HepG2 (cell line): Measurements from ENCODE around the gene S100P. TPM values are rescaled to one million over a fixed set of nuclear protein-coding genes. Genes with fewer than 3 reads are reported as not detected.
A peak's percentile ranks its signal among the peaks of the same experiment; 100 is the strongest.

ENCODE experiments used
- ARNT2 ChIP-seq: sonication (generic); formaldehyde crosslinking; IDR thresholded peaks from 2 replicates; pipeline ENCODE4 v1.8.0; 2022; ENCODE audit warnings: mild to moderate bottlenecking, low read depth, missing genetic modification reagents, moderate library complexity
- NFE2 ChIP-seq: sonication (generic); formaldehyde crosslinking; IDR thresholded peaks from 2 replicates; pipeline ENCODE4 v1.4.0; 2020; ENCODE audit warnings: missing genetic modification reagents
- NFE2L1 ChIP-seq: sonication (generic); formaldehyde crosslinking; IDR thresholded peaks from 2 replicates; pipeline ENCODE4 v1.4.0; 2020; ENCODE audit warnings: missing genetic modification reagents, mild to moderate bottlenecking, borderline replicate concordance
- PTBP1 ChIP-seq: fragments of 200-400 bp; formaldehyde crosslinking; IDR thresholded peaks from 2 replicates; pipeline ENCODE4 v1.6.1; 2018; ENCODE audit warnings: low read length, low read depth; ENCODE audit not compliant: poor library complexity, severe bottlenecking
- RAD51 ChIP-seq: fragments of 450-650 bp; IDR thresholded peaks from 2 replicates; pipeline ENCODE4 v1.6.1; 2016; ENCODE audit warnings: borderline replicate concordance
- THAP11 ChIP-seq: IDR thresholded peaks from 2 replicates; pipeline ENCODE4 v1.6.1; 2016; ENCODE audit warnings: missing biosample characterization, missing genetic modification reagents
- ZBTB7B ChIP-seq: sonication (generic); formaldehyde crosslinking; IDR thresholded peaks from 2 replicates; pipeline ENCODE4 v1.4.0; 2020; ENCODE audit warnings: missing genetic modification reagents
- ZNF12 ChIP-seq: sonication (generic); formaldehyde crosslinking; IDR thresholded peaks from 2 replicates; pipeline ENCODE4 v1.5.0; 2020; ENCODE audit warnings: missing genetic modification reagents
- ZNF441 ChIP-seq: sonication (generic); formaldehyde crosslinking; IDR thresholded peaks from 2 replicates; pipeline ENCODE4 v1.7.0; 2021; ENCODE audit warnings: missing genetic modification reagents, borderline replicate concordance
- ZNF451 ChIP-seq: sonication (generic); formaldehyde crosslinking; IDR thresholded peaks from 2 replicates; pipeline ENCODE4 v1.5.0; 2020; ENCODE audit warnings: mild to moderate bottlenecking, missing genetic modification reagents
- ZNF501 ChIP-seq: sonication (generic); formaldehyde crosslinking; IDR thresholded peaks from 2 replicates; pipeline ENCODE4 v1.5.1; 2020; ENCODE audit warnings: mild to moderate bottlenecking, moderate library complexity, missing genetic modification reagents
- ZNF569 ChIP-seq: sonication (generic); formaldehyde crosslinking; IDR thresholded peaks from 2 replicates; pipeline ENCODE4 v1.5.0; 2020; ENCODE audit warnings: mild to moderate bottlenecking, missing genetic modification reagents, moderate library complexity, borderline replicate concordance
- ZNF589 ChIP-seq: sonication (generic); formaldehyde crosslinking; conservative IDR thresholded peaks from 2 replicates; pipeline ENCODE4 v1.8.0; 2022; ENCODE audit warnings: mild to moderate bottlenecking, moderate library complexity, missing genetic modification reagents
- ZNF672 ChIP-seq: sonication (generic); formaldehyde crosslinking; IDR thresholded peaks from 2 replicates; pipeline ENCODE4 v1.8.1; 2022; ENCODE audit warnings: missing genetic modification reagents
- polyA plus RNA-seq, 8 experiments: library from polyadenylated mRNA; depleted of rRNA in 3 of 8; stranded (reverse) in 7 of 8; unstranded in 1 of 8; fragments of >200 nt; fragmentation: Illumina TruSeq in 4 of 8; extraction: Trizol in 4 of 8; gene quantifications; 2 replicates each; pipeline versions ENCODE4 v1.2.1 to v1.2.3, GENCODE V29; 2011 to 2016; ENCODE audit warnings: low read depth in 4 of 8, missing spikeins in 1 of 8, mixed read lengths in 1 of 8; ENCODE audit not compliant: insufficient read depth in 1 of 8
- total RNA-seq, 5 experiments: library from RNA; depleted of rRNA; stranded (reverse); fragments of >200 nt; fragmentation: Illumina TruSeq; extraction: Trizol; gene quantifications; 2 replicates each; pipeline ENCODE4 v1.2.3, GENCODE V29; 2016; ENCODE audit warnings: low read depth in 1 of 5
- TF ChIP-seq, protein P1 (sequence below): sonication (generic); formaldehyde crosslinking; IDR thresholded peaks from 2 replicates; pipeline ENCODE4 v1.8.0; 2023; ENCODE audit warnings: mild to moderate bottlenecking, missing genetic modification reagents
- TF ChIP-seq, protein P2 (sequence below): sonication (generic); formaldehyde crosslinking; IDR thresholded peaks from 2 replicates; pipeline ENCODE4 v1.8.1; 2023; ENCODE audit warnings: missing genetic modification reagents, mild to moderate bottlenecking, borderline replicate concordance
- TF ChIP-seq, protein P3 (sequence below): sonication (generic); formaldehyde crosslinking; IDR thresholded peaks from 2 replicates; pipeline ENCODE4 v1.4.0; 2020; ENCODE audit warnings: missing genetic modification reagents
- TF ChIP-seq, protein P4 (sequence below): sonication (generic); formaldehyde crosslinking; IDR thresholded peaks from 2 replicates; pipeline ENCODE4 v1.9.0; 2021; ENCODE audit warnings: mild to moderate bottlenecking, missing genetic modification reagents

The S100P gene
- total and polyA plus RNA-seq, 2 of the 13 experiments (the other 11 are each of a cell fraction or from before 2014, with no cell fraction given) = 278 to 1,649 TPM

DNA sequence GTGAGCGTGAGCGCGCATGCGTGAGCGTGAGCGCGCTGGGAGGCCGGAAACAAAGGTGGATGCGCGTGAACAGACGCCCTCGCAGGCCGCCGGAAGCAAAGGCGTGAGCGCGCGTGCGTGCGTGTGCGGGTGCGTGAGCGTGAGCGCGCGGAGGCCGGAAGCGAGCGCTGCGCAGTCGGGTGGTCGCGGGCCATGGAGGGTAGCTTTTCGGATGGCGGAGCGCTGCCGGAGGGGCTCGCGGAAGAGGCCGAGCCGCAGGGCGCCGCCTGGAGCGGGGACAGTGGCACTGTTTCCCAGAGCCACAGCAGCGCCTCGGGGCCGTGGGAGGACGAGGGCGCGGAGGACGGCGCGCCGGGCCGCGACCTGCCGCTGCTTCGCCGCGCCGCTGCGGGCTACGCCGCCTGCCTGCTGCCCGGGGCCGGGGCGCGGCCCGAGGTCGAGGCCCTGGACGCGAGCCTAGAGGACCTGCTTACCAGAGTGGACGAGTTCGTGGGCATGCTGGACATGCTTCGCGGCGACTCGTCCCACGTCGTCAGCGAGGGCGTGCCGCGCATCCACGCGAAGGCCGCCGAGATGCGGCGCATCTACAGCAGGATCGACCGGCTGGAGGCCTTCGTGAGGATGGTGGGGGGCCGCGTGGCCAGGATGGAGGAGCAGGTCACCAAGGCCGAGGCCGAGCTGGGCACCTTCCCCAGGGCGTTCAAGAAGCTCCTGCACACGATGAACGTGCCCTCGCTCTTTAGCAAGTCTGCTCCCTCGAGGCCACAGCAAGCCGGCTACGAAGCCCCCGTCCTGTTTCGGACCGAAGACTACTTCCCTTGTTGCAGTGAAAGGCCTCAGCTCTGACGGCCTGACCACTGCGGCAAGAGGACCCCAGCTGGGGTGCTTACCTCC, 22.6 kb downstream of the S100P start, which contains the start of gene BLOC1S4 (continued):
- TF ChIP-seq, protein P1, sequence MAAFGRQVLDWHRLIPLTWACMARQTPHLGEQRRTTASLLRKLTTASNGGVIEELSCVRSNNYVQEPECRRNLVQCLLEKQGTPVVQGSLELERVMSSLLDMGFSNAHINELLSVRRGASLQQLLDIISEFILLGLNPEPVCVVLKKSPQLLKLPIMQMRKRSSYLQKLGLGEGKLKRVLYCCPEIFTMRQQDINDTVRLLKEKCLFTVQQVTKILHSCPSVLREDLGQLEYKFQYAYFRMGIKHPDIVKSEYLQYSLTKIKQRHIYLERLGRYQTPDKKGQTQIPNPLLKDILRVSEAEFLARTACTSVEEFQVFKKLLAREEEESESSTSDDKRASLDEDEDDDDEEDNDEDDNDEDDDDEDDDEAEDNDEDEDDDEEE (CRISPR knock-in tag) = peak; percentile 82; the same call in 1 of the 2 replicates
- TF ChIP-seq THAP11 (CRISPR knock-in tag) (peak; percentile 87), NFE2 (CRISPR knock-in tag) (no peak), ZNF569 (CRISPR knock-in tag) (no peak), ARNT2 (CRISPR knock-in tag) (peak; percentile 58; the same call in 1 of the 2 replicates), RAD51 (no peak), ZNF589 (CRISPR knock-in tag) (peak; percentile 13; the same call in 1 of the 2 replicates), ZNF12 (no peak), ZNF501 (CRISPR knock-in tag) (peak; percentile 73), ZBTB7B (CRISPR knock-in tag) (peak; percentile 95), NFE2L1 (CRISPR knock-in tag) (no peak), ZNF441 (CRISPR knock-in tag) (peak; percentile 74; the same call in 1 of the 2 replicates), PTBP1 (no peak), ZNF451 (CRISPR knock-in tag) (0 out of 2 replicates have a peak, but pooled peaks have one; percentile 10), ZNF672 (CRISPR knock-in tag) (no peak)
- TF ChIP-seq, protein P2, sequence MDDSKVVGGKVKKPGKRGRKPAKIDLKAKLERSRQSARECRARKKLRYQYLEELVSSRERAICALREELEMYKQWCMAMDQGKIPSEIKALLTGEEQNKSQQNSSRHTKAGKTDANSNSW (CRISPR knock-in tag) = no peak
- TF ChIP-seq, protein P3, sequence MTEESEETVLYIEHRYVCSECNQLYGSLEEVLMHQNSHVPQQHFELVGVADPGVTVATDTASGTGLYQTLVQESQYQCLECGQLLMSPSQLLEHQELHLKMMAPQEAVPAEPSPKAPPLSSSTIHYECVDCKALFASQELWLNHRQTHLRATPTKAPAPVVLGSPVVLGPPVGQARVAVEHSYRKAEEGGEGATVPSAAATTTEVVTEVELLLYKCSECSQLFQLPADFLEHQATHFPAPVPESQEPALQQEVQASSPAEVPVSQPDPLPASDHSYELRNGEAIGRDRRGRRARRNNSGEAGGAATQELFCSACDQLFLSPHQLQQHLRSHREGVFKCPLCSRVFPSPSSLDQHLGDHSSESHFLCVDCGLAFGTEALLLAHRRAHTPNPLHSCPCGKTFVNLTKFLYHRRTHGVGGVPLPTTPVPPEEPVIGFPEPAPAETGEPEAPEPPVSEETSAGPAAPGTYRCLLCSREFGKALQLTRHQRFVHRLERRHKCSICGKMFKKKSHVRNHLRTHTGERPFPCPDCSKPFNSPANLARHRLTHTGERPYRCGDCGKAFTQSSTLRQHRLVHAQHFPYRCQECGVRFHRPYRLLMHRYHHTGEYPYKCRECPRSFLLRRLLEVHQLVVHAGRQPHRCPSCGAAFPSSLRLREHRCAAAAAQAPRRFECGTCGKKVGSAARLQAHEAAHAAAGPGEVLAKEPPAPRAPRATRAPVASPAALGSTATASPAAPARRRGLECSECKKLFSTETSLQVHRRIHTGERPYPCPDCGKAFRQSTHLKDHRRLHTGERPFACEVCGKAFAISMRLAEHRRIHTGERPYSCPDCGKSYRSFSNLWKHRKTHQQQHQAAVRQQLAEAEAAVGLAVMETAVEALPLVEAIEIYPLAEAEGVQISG = peak; percentile 77
- TF ChIP-seq, protein P4, sequence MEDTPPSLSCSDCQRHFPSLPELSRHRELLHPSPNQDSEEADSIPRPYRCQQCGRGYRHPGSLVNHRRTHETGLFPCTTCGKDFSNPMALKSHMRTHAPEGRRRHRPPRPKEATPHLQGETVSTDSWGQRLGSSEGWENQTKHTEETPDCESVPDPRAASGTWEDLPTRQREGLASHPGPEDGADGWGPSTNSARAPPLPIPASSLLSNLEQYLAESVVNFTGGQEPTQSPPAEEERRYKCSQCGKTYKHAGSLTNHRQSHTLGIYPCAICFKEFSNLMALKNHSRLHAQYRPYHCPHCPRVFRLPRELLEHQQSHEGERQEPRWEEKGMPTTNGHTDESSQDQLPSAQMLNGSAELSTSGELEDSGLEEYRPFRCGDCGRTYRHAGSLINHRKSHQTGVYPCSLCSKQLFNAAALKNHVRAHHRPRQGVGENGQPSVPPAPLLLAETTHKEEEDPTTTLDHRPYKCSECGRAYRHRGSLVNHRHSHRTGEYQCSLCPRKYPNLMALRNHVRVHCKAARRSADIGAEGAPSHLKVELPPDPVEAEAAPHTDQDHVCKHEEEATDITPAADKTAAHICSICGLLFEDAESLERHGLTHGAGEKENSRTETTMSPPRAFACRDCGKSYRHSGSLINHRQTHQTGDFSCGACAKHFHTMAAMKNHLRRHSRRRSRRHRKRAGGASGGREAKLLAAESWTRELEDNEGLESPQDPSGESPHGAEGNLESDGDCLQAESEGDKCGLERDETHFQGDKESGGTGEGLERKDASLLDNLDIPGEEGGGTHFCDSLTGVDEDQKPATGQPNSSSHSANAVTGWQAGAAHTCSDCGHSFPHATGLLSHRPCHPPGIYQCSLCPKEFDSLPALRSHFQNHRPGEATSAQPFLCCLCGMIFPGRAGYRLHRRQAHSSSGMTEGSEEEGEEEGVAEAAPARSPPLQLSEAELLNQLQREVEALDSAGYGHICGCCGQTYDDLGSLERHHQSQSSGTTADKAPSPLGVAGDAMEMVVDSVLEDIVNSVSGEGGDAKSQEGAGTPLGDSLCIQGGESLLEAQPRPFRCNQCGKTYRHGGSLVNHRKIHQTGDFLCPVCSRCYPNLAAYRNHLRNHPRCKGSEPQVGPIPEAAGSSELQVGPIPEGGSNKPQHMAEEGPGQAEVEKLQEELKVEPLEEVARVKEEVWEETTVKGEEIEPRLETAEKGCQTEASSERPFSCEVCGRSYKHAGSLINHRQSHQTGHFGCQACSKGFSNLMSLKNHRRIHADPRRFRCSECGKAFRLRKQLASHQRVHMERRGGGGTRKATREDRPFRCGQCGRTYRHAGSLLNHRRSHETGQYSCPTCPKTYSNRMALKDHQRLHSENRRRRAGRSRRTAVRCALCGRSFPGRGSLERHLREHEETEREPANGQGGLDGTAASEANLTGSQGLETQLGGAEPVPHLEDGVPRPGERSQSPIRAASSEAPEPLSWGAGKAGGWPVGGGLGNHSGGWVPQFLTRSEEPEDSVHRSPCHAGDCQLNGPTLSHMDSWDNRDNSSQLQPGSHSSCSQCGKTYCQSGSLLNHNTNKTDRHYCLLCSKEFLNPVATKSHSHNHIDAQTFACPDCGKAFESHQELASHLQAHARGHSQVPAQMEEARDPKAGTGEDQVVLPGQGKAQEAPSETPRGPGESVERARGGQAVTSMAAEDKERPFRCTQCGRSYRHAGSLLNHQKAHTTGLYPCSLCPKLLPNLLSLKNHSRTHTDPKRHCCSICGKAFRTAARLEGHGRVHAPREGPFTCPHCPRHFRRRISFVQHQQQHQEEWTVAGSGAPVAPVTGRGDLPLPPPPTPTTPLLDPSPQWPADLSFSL = no peak
